Neural cell (in vitro differentiated cells): ENCODE results near the gene SLC22A23. TPM values are rescaled to one million over a fixed set of nuclear protein-coding genes. Genes with fewer than 3 reads are reported as not detected.

Experiments used
- H2AFZ ChIP-seq: fragments of 200-600, 300-800 bp; sonication (generic), shearing (Covaris generic); 2 replicates; pipeline ENCODE4 v1.6.0; 2014; ENCODE audit warnings: low read depth, mild to moderate bottlenecking, antibody characterized with exemption, low read length, moderate library complexity
- H3F3A ChIP-seq: fragments of 200-600 bp; shearing (Covaris generic); 2 replicates; pipeline ENCODE4 v1.6.1; 2016; ENCODE audit warnings: mild to moderate bottlenecking, moderate library complexity, mixed read lengths, antibody characterized with exemption, low read length; ENCODE audit not compliant: insufficient read depth, poor library complexity, severe bottlenecking
- H3K27ac ChIP-seq: fragments of 200-600, 300-800 bp; sonication (generic), shearing (Covaris generic); 2 replicates; pipeline ENCODE4 v1.5.1; 2014; ENCODE audit warnings: mild to moderate bottlenecking, low read length, moderate library complexity
- H3K27me3 ChIP-seq: fragments of 300-800, 200-600 bp; sonication (generic), shearing (Covaris generic); 2 replicates; pipeline ENCODE4 v1.6.0; 2014; ENCODE audit warnings: mild to moderate bottlenecking, low read depth, low read length, moderate library complexity; ENCODE audit not compliant: insufficient read depth
- H3K36me3 ChIP-seq: fragments of 300-800, 200-600 bp; sonication (generic), shearing (Covaris generic); 2 replicates; pipeline ENCODE4 v1.5.1; 2014; ENCODE audit warnings: mild to moderate bottlenecking, antibody characterized with exemption, low read length, moderate library complexity; ENCODE audit not compliant: insufficient read depth
- H3K4me2 ChIP-seq: fragments of 300-800, 200-600 bp; sonication (generic), shearing (Covaris generic); 2 replicates; pipeline ENCODE4 v1.6.0; 2014; ENCODE audit warnings: mild to moderate bottlenecking, low read length
- H3K4me3 ChIP-seq: fragments of 300-800, 200-600 bp; sonication (generic), shearing (Covaris generic); 2 replicates; pipeline ENCODE4 v1.5.1; 2014; ENCODE audit warnings: mild to moderate bottlenecking, low read length, moderate library complexity
- H3K79me2 ChIP-seq: fragments of 200-600 bp; shearing (Covaris generic); replicated peaks from 2 replicates; pipeline ENCODE4 v1.6.0; 2014; ENCODE audit warnings: mild to moderate bottlenecking, low read length, moderate library complexity; ENCODE audit not compliant: insufficient read depth
- H3K9ac ChIP-seq: fragments of 300-800, 200-600 bp; sonication (generic), shearing (Covaris generic); 2 replicates; pipeline ENCODE4 v1.6.1; 2016; ENCODE audit warnings: mild to moderate bottlenecking, low read length, mixed read lengths
- H3K9me2 ChIP-seq: fragments of 200-600 bp; shearing (Covaris generic); 2 replicates; pipeline ENCODE4 v1.6.1; 2016; ENCODE audit warnings: mild to moderate bottlenecking, low read length, mixed read lengths; ENCODE audit not compliant: insufficient read depth
- H3K9me3 ChIP-seq: fragments of 200-600, 300-800 bp; sonication (generic), shearing (Covaris generic); 2 replicates; pipeline ENCODE4 v1.6.1; 2016; ENCODE audit warnings: mild to moderate bottlenecking, mixed run types, low read length, moderate library complexity, mixed read lengths
- H4K20me1 ChIP-seq: fragments of 200-600 bp; shearing (Covaris generic); 2 replicates; pipeline ENCODE4 v1.6.1; 2016; ENCODE audit warnings: mild to moderate bottlenecking, mixed run types; ENCODE audit not compliant: insufficient read depth
- CTCF ChIP-seq: fragments of 450-650 bp; IDR thresholded peaks from 2 replicates; pipeline ENCODE4 v1.5.1; 2014; ENCODE audit warnings: antibody characterized with exemption, mild to moderate bottlenecking, moderate library complexity; ENCODE audit not compliant: poor library complexity, severe bottlenecking
- EP300 ChIP-seq: fragments of 450-650 bp; conservative IDR thresholded peaks from 2 replicates; pipeline ENCODE4 v1.6.1; 2014; ENCODE audit warnings: antibody characterized with exemption, mild to moderate bottlenecking, moderate library complexity; ENCODE audit not compliant: poor library complexity, severe bottlenecking
- EZH2 ChIP-seq: fragments of 200-600, 300-800 bp; shearing (Covaris generic), sonication (generic); IDR thresholded peaks from 2 replicates; pipeline ENCODE4 v1.6.1; 2014; ENCODE audit warnings: antibody characterized with exemption, low read length, borderline replicate concordance, mild to moderate bottlenecking; ENCODE audit not compliant: insufficient read depth, poor library complexity, severe bottlenecking
- MXI1 ChIP-seq: fragments of 450-650 bp; conservative IDR thresholded peaks from 2 replicates; pipeline ENCODE4 v1.6.1; 2014; ENCODE audit warnings: antibody characterized with exemption, mild to moderate bottlenecking; ENCODE audit not compliant: poor library complexity, severe bottlenecking
- POLR2AphosphoS5 ChIP-seq: IDR thresholded peaks from 2 replicates; pipeline ENCODE4 v1.6.1; 2012
- RAD21 ChIP-seq: fragments of 450-650 bp; conservative IDR thresholded peaks from 2 replicates; pipeline ENCODE4 v1.6.1; 2014; ENCODE audit warnings: antibody characterized with exemption, mild to moderate bottlenecking, moderate library complexity
- REST ChIP-seq: IDR thresholded peaks from 2 replicates; pipeline ENCODE4 v1.6.1; 2012; ENCODE audit warnings: borderline replicate concordance
- SMC3 ChIP-seq: fragments of 450-650 bp; conservative IDR thresholded peaks from 2 replicates; pipeline ENCODE4 v1.6.1; 2014; ENCODE audit warnings: antibody characterized with exemption, mild to moderate bottlenecking, moderate library complexity; ENCODE audit not compliant: poor library complexity
- TAF1 ChIP-seq: IDR thresholded peaks from 2 replicates; pipeline ENCODE4 v1.6.1; 2012; ENCODE audit warnings: low read depth
- polyA plus RNA-seq: library from polyadenylated mRNA; depleted of rRNA; stranded (reverse); fragments of >200 nt; gene quantifications from 2 replicates; pipeline ENCODE4 v1.2.3, GENCODE V29; 2014

The SLC22A23 gene
- polyA plus RNA-seq, 1 donor from 2014 or later: 8.8 TPM

- no peaks in the 10 kb centered on the region for H3K36me3 ChIP-seq
- H3K9ac ChIP-seq: no peak overlapping the region
- H3K9me3 ChIP-seq: no peaks in the 10 kb centered on the region
- H3K4me3 ChIP-seq: no peak overlapping the region
- no peaks in the 10 kb centered on the region for H3K9me2 ChIP-seq
- no peaks in the 10 kb centered on the region for H4K20me1 ChIP-seq
- no peak overlapping the region for H2AFZ ChIP-seq
- H3K4me2 ChIP-seq: no peak overlapping the region
- TF ChIP-seq EP300: no peak
- no peak for TF ChIP-seq POLR2AphosphoS5
- TF ChIP-seq MXI1: no peak
- no peak for TF ChIP-seq REST
- no peak for TF ChIP-seq TAF1
- TF ChIP-seq EZH2: no peak
- TF ChIP-seq CTCF: no peak
- no peak for TF ChIP-seq SMC3
- no peak for TF ChIP-seq RAD21
- H3F3A ChIP-seq: peaks cover 8% of the 10 kb centered on the region
- no peaks in the 10 kb centered on the region for H3K79me2 ChIP-seq
- no peaks in the 10 kb centered on the region for H3K27me3 ChIP-seq
- no peak overlapping the region for H3K27ac ChIP-seq
Observed at GRCh38 chr6:3353213-3353903, 103.5 kb downstream of the SLC22A23 start.

- no peaks in the 10 kb centered on the region for H3K9me2 ChIP-seq
- H3K36me3 ChIP-seq: no peaks in the 10 kb centered on the region
- no peak overlapping the region for H3K4me3 ChIP-seq
- no peaks in the 10 kb centered on the region for H4K20me1 ChIP-seq
- peaks cover 8% of the 10 kb centered on the region for H3F3A ChIP-seq
- H3K27ac ChIP-seq: no peak overlapping the region
- H3K9me3 ChIP-seq: no peaks in the 10 kb centered on the region
- H3K79me2 ChIP-seq: no peaks in the 10 kb centered on the region
- no peak overlapping the region for H3K9ac ChIP-seq
- no peak overlapping the region for H2AFZ ChIP-seq
- H3K4me2 ChIP-seq: no peak overlapping the region
- TF ChIP-seq EZH2: no peak
- H3K27me3 ChIP-seq: no peaks in the 10 kb centered on the region
Observed at GRCh38 chr6:3352678-3353077, 104.2 kb downstream of the SLC22A23 start.
